OCI-M2 (cell line): ENCODE data around the gene SBSN.

Experiments
- DNase-seq: peaks from one replicate; lab custom pipeline; 2025; ENCODE audit not compliant: unreplicated experiment; lab: John Stamatoyannopoulos, UW

SBSN gene

GRCh38 chr19:35528218-35529038 lies at the start of gene SBSN:
Gene SBSN, minus strand, starts transcription at chr19:35528311. Its CDS starts 30 bp downstream, at chr19:35528281.
- DNase-seq = no peak

DNA sequence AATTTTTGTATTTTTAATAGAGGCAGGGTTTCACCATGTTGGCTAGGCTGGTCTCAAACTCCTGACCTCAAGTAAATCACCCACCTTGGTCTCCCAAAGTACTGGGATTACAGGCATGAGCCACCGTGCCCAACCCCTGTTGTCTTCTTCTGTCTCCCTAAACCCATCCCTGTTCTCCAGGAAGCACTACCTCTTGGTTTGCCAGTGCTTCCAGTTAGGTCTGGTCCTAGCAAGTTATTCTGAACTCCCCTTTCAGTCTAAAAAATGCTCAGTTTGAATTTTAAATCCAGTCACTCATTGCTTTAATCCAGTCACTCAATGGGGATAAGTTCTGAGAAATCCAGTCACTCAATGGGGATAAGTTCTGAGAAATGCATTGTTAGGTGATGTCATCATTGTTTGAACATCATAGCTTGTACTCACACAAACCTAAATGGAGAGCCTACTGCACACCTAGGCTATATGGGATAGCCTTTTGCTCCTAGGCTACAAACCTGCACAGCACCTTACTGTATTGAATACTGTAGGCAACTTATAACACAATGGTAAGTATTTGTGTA lies 43.4 kb upstream of the SBSN start:
- DNase-seq = no peak

- no peak for DNase-seq
These were observed 41.2 kb upstream of the SBSN start for GRCh38 chr19:35569281-35569781.

- DNase-seq = no peak
These were observed 38.6 kb upstream of the SBSN start for GRCh38 chr19:35566738-35567137.

DNA sequence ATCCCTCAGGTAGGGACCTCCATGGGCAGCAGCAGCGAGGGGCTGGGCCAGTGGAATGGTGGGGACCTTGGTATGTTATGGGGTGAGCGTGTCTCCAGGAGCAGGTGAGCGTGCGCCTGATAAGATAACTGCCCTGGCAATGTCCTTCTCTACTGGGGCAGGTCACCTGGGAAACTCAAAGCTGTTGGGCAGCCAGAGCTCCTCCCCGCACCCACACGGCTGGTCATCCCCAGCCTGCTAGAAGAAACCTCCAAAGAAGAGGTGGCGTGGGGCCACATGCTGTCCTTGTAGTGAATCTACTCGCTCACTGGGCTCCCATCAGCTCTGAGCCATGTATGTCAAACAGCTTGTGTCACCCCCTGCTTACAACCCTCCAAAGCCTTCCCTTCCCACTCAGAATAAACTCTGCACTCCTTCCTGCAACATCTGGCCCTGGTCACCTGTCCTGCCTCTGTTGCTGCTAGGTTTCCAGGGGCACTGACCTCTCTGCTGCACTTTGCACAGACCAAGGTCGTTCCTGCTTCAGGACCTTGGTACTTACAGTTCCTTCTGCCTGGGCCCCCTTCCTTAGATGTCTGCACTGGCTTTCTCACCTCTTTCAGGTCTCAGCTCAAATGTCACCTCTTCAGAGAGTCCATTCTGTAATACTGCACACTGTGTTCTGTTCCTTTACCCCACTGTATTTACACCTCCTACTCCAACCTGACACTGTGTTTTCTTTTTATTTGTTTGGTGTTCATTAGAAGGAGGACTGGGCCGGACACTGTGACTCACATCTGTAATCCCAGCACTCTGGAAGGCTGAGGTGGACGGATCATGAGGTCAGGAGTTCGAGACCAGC lies 37.1 kb upstream of the SBSN start:
- DNase-seq = no peak

GRCh38 chr19:35563207-35563829 lies 35.2 kb upstream of the SBSN start, which contains the start of gene ATP4A:
Gene ATP4A, minus strand, starts transcription at chr19:35563658. Its CDS starts 29 bp downstream, at chr19:35563629.
- DNase-seq = no peak

- no peak for DNase-seq
These were observed 34.7 kb upstream of the SBSN start for GRCh38 chr19:35562776-35563175.

DNA sequence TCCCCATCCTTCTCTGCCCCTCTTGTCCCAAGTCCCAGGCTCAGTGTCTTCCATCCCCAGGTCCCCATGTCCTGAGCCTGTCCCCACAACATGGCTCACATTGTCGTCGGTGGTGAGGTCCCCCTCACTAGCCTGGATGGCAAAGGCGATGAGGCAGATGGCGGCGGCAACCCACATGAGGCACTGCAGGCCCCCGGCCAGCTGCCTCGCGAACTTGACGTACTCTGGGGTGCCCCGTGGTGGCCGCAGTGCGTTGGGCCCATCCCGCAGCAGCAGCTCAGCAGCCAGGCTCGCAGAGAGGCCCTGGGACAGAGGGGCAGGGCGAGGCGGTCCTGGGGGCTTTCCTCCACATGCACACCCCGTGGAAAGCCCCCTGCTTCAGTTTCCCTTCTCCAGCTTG lies 34.2 kb upstream of the SBSN start:
- no peak for DNase-seq

GRCh38 chr19:35561436-35561835 lies 33.3 kb upstream of the SBSN start:
- DNase-seq = no peak

GRCh38 chr19:35560677-35561076 lies 32.6 kb upstream of the SBSN start:
- no peak for DNase-seq

GRCh38 chr19:35560271-35560670 lies 32.2 kb upstream of the SBSN start:
- DNase-seq = no peak

DNA sequence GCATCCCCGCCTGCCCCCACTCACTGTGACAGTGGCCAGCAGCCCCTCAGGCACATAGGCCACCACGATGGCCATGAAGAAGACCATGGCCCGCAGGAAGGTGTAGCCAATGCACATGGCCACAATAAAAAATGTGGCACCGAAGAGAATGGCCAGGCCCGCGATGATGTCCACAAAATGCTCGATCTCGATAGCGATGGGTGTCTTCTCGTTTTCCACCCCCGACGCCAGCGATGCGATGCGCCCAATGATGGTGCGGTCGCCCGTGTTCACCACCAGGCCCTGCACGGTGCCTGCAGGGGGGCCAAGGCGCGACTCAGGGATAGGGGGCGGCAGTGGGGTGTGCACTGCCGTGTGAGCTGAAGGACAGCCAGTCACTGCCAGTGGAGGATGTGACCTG lies 31.7 kb upstream of the SBSN start:
- no peak for DNase-seq

GRCh38 chr19:35559281-35559659 lies 31.2 kb upstream of the SBSN start:
- no peak for DNase-seq

DNA sequence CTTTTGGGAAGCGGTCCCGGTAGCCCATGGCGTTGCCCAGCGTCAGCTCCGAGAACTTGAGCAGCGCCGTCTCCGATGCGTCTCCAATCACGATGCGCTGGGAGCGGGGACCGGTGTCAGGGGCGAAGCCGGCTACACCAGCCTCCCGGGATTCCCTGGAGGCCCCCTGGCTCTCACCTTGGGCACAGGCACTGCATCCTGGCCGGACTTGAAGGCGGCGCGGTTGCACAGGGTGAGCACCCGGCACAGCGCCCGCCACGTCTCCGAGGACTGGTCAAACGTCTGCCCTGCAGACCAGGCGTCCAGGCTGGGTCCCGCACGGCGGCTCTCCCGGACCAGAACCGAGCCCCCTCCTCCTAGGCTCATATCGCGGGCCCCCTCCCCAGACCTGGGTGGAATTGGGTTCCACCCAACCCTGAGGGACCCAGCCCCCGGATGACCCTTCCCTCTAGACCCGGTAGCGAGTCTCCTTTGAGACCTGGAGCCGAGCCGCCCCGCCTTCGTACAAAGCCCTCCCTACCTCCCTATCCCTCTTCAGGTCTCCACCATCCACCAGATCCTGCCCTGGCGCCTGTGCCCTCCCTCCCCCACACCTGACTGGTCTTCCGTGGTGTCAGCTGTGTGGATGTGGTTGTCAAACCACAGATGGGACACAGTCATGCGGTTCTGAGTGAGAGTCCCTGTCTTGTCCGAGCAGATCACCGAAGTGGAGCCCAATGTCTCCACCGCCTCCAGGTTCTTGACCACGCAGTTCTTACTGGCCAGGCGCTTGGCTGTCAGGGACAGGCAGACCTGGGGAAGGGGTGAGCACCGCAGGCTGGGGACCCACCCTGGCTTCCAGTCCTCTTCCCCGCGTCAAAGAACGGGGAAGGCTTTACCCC lies 30.5 kb upstream of the SBSN start:
- no peak for DNase-seq

- no peak for DNase-seq
These were observed 29.7 kb upstream of the SBSN start for GRCh38 chr19:35557539-35558399.

- no peak for DNase-seq
These were observed 28.9 kb upstream of the SBSN start for GRCh38 chr19:35556846-35557538.

GRCh38 chr19:35556025-35556590 lies 28.0 kb upstream of the SBSN start:
- no peak for DNase-seq

DNA sequence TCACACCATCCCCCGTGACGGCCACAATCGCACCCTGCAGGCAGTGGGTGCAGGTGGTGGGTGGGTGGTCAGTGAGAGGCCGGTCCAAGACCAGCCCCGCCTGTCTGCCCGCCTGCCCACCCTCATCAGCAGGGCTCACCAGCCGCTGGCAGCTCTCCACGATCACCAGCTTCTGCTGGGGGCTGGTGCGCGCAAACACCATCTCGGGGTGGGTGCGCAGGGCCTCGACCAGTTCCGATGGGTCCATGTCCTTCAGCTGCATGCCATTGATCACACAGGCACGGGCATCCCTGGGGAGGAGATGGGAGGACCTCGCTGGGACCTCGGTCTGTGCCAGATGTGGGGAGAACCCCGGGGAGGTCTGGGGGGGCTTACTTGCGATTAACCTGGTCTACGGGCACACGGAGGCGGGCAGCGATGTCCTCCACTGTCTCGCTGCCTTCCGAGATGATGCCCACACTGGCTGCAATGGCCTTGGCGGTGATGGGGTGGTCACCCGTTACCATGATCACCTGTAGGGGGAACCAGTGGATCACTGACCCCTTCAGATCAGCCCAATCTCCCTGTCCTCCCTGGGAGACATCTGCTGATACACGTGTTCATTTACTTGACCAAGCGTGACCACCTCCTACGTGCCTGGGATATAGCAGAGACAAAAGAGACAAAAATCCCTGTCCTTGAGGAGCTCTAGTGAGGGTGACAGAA lies 27.3 kb upstream of the SBSN start:
- peak; percentile 78 for DNase-seq
